IMR-90 (cell line): Measurements from ENCODE around the gene PARD3. TPM values are rescaled to one million over a fixed set of nuclear protein-coding genes. Genes with fewer than 3 reads are reported as not detected.

Experiments used
- ATAC-seq: fragments of 200-7000 bp; cut with Tn5 transposase; 2 replicates; pipeline ENCODE4 v1.9.1; 2020; ENCODE audit warnings: low read depth, mild to moderate bottlenecking, moderate library complexity
- BruUV-seq: library from RNA; stranded (reverse); fragments of 400-500 nt; replicated peaks from 2 replicates; lab custom pipeline; 2021; lab: Mats Ljungman, UMichigan
- CTCF ChIA-PET: fragments of 300-600 bp; formaldehyde crosslinking; extraction: SDS; loops from one replicate; lab custom pipeline; 2021; ENCODE audit warnings: antibody characterized with exemption; lab: Yijun Ruan, JAX
- POLR2A ChIA-PET: fragments of 300-600 bp; sonication (Branson Sonifier 250); formaldehyde crosslinking; loops from one replicate; lab custom pipeline; 2022; ENCODE audit warnings: antibody characterized with exemption; ENCODE audit not compliant: unreplicated experiment; lab: Charles Lee
- DNase-seq: peaks from one replicate; pipeline ENCODE4 v3.0.0; 2013
- H2AFZ ChIP-seq: replicated peaks from 2 replicates; pipeline ENCODE3; 2013; ENCODE audit warnings: low read length, mild to moderate bottlenecking; ENCODE audit not compliant: poor library complexity
- H2AK5ac ChIP-seq: 2 replicates; pipeline ENCODE4 v1.6.1; 2013; ENCODE audit warnings: low read depth, low read length, inconsistent platforms
- H2AK9ac ChIP-seq: replicated peaks from 2 replicates; pipeline ENCODE3; 2013; ENCODE audit warnings: mild to moderate bottlenecking, low read depth, low read length, moderate library complexity; ENCODE audit not compliant: poor library complexity
- H2BK120ac ChIP-seq: 2 replicates; pipeline ENCODE4 v1.6.1; 2013; ENCODE audit warnings: low read depth, low read length, inconsistent platforms
- H2BK15ac ChIP-seq: 3 replicates; pipeline ENCODE4 v1.6.1; 2013; ENCODE audit warnings: low read depth, low read length, inconsistent platforms
- H2BK20ac ChIP-seq: 2 replicates; pipeline ENCODE4 v1.6.1; 2013; ENCODE audit warnings: low read depth, mild to moderate bottlenecking, inconsistent platforms, low read length, moderate library complexity
- H2BK5ac ChIP-seq: 2 replicates; pipeline ENCODE4 v1.6.1; 2013; ENCODE audit warnings: mild to moderate bottlenecking, low read depth, low read length, inconsistent platforms; ENCODE audit not compliant: poor library complexity, severe bottlenecking
- H3K14ac ChIP-seq: replicated peaks from 2 replicates; pipeline ENCODE4 v1.6.1; 2013; ENCODE audit warnings: low read depth, low read length, inconsistent platforms
- H3K18ac ChIP-seq: 2 replicates; pipeline ENCODE4 v1.6.1; 2013; ENCODE audit warnings: low read depth, low read length, control low read depth
- H3K23ac ChIP-seq: 2 replicates; pipeline ENCODE4 v1.6.1; 2013; ENCODE audit warnings: low read depth, low read length, inconsistent platforms
- H3K27ac ChIP-seq: 2 replicates; pipeline ENCODE4 v1.5.1; 2013; ENCODE audit warnings: mild to moderate bottlenecking, control low read depth, low read length; ENCODE audit not compliant: insufficient read depth
- H3K27me3 ChIP-seq: 2 replicates; pipeline ENCODE4 v1.6.1; 2013; ENCODE audit warnings: low read length; ENCODE audit not compliant: control insufficient read depth, insufficient read depth
- H3K36me3 ChIP-seq: 2 replicates; pipeline ENCODE4 v1.6.1; 2013; ENCODE audit warnings: low read length, mixed read lengths; ENCODE audit not compliant: control insufficient read depth, insufficient read depth
- H3K4ac ChIP-seq: 2 replicates; pipeline ENCODE4 v1.6.1; 2013; ENCODE audit warnings: low read depth, low read length, inconsistent platforms
- H3K4me1 ChIP-seq: 2 replicates; pipeline ENCODE4 v1.6.1; 2013; ENCODE audit warnings: low read length, mixed read lengths; ENCODE audit not compliant: control insufficient read depth, insufficient read depth
- H3K4me2 ChIP-seq: 2 replicates; pipeline ENCODE4 v1.6.1; 2013; ENCODE audit warnings: low read depth, mild to moderate bottlenecking, control low read depth, low read length, moderate library complexity
- H3K4me3 ChIP-seq: 2 replicates; pipeline ENCODE4 v1.5.1; 2013; ENCODE audit warnings: low read depth, mild to moderate bottlenecking, control low read depth, low read length, moderate library complexity; ENCODE audit not compliant: insufficient read depth
- H3K56ac ChIP-seq: 2 replicates; pipeline ENCODE4 v1.6.1; 2013; ENCODE audit warnings: low read length, inconsistent platforms; ENCODE audit not compliant: insufficient read depth; ENCODE audit errors: extremely low read depth
- H3K79me1 ChIP-seq, 2 experiments: 2 replicates each; pipeline ENCODE4 v1.6.1; 2013; ENCODE audit warnings: low read length in 2 of 2, inconsistent platforms in 1 of 2, low read depth in 1 of 2
- H3K9ac ChIP-seq: 2 replicates; pipeline ENCODE4 v1.6.1; 2013; ENCODE audit warnings: low read depth, low read length, control low read depth
- H3K9me1 ChIP-seq: 2 replicates; pipeline ENCODE4 v1.6.1; 2013; ENCODE audit warnings: low read length, inconsistent platforms; ENCODE audit not compliant: insufficient read depth
- H3K9me3 ChIP-seq: 2 replicates; pipeline ENCODE4 v1.6.1; 2013; ENCODE audit warnings: low read length; ENCODE audit not compliant: control insufficient read depth, insufficient read depth
- H4K20me1 ChIP-seq: 2 replicates; pipeline ENCODE4 v1.6.1; 2013; ENCODE audit warnings: low read length, inconsistent platforms; ENCODE audit not compliant: insufficient read depth
- H4K5ac ChIP-seq: 2 replicates; pipeline ENCODE4 v1.6.1; 2013; ENCODE audit warnings: mild to moderate bottlenecking, low read depth, low read length, control low read depth
- H4K8ac ChIP-seq, 2 experiments: 2 replicates each; pipeline ENCODE4 v1.6.1; 2013; ENCODE audit warnings: low read depth in 2 of 2, low read length in 2 of 2, control low read depth in 1 of 2, inconsistent platforms in 1 of 2
- H4K91ac ChIP-seq: 2 replicates; pipeline ENCODE4 v1.6.1; 2013; ENCODE audit warnings: low read depth, low read length, inconsistent platforms; ENCODE audit not compliant: insufficient read depth
- BHLHE40 ChIP-seq: fragments of 150-350 bp; IDR thresholded peaks from 2 replicates; pipeline ENCODE4 v1.6.1; 2016; ENCODE audit warnings: mild to moderate bottlenecking, low read depth, low read length
- CEBPB ChIP-seq: IDR thresholded peaks from 2 replicates; pipeline ENCODE4 v1.6.1; 2012; ENCODE audit warnings: low read depth, low read length, improper control_type of control experiment
- FOS ChIP-seq: fragments of 150-350 bp; IDR thresholded peaks from 2 replicates; pipeline ENCODE4 v1.6.1; 2016; ENCODE audit warnings: low read depth, low read length
- MAFK ChIP-seq: IDR thresholded peaks from 2 replicates; pipeline ENCODE4 v1.6.1; 2012; ENCODE audit warnings: low read depth, low read length, improper control_type of control experiment
- MAZ ChIP-seq: IDR thresholded peaks from 2 replicates; pipeline ENCODE4 v1.6.1; 2012; ENCODE audit warnings: low read depth, mild to moderate bottlenecking, low read length, improper control_type of control experiment, moderate library complexity, borderline replicate concordance
- NFE2L2 ChIP-seq: fragments of 150-350 bp; IDR thresholded peaks from 2 replicates; pipeline ENCODE4 v1.6.1; 2016; ENCODE audit warnings: low read depth, mild to moderate bottlenecking, low read length
- POLR2A ChIP-seq: IDR thresholded peaks from 2 replicates; pipeline ENCODE4 v1.6.1; 2012; ENCODE audit warnings: mild to moderate bottlenecking, low read depth, low read length
- RAD21 ChIP-seq: IDR thresholded peaks from 2 replicates; pipeline ENCODE4 v1.6.1; 2012; ENCODE audit warnings: low read length, improper control_type of control experiment
- RCOR1 ChIP-seq: IDR thresholded peaks from 2 replicates; pipeline ENCODE4 v1.6.1; 2012; ENCODE audit warnings: mild to moderate bottlenecking, low read length, improper control_type of control experiment; ENCODE audit not compliant: insufficient replicate concordance
- RFX5 ChIP-seq: IDR thresholded peaks from 2 replicates; pipeline ENCODE4 v1.8.0; 2012; ENCODE audit warnings: low read depth, mild to moderate bottlenecking, low read length, moderate library complexity
- SMC3 ChIP-seq: fragments of 150-350 bp; IDR thresholded peaks from 2 replicates; pipeline ENCODE4 v1.6.1; 2016; ENCODE audit warnings: low read depth, mild to moderate bottlenecking, antibody characterized with exemption, low read length, moderate library complexity
- WGBS, 2 experiments: methylation state at CpG; one replicate each; pipeline versions ENCODE4 v1.1.5 to v1.1.7; 2013; ENCODE audit warnings: missing lambda C conversion rate in 2 of 2; ENCODE audit not compliant: insufficient read length in 1 of 2; ENCODE audit errors: extremely low coverage in 2 of 2; 5-methylcytosine and 5-hydroxymethylcytosine counted together
- dilution Hi-C: fragments of 300-500 bp; cut with HindIII; formaldehyde crosslinking; loops from one replicate; pipeline ENCODE4 v1.14.3; 2018; ENCODE audit warnings: low sequenced_read_pairs; ENCODE audit not compliant: unreplicated experiment
- in situ Hi-C: fragments of 300-500 bp; cut with MboI; formaldehyde crosslinking; loops from 3 replicates; pipeline ENCODE4 v1.14.3; 2019; ENCODE audit warnings: low sequenced_read_pairs, inconsistent platforms, mixed read lengths
- intact Hi-C: fragments of 100-400 bp; cut with micrococcal nuclease; formaldehyde crosslinking; loops from 2 replicates; pipeline ENCODE4 v1.10.0; 2022
- polyA plus RNA-seq, 3 experiments: library from polyadenylated mRNA; depleted of rRNA; stranded (reverse); fragments of >200 nt; gene quantifications; 2 replicates each; pipeline ENCODE4 v1.2.3, GENCODE V29; 2012; ENCODE audit warnings: low replicate concordance in 1 of 3
- total RNA-seq: library from RNA; depleted of rRNA; stranded (reverse); fragments of >200 nt; gene quantifications from 2 replicates; pipeline ENCODE4 v1.2.3, GENCODE V29; 2012
- TF ChIP-seq, protein P1 (sequence below): fragments of 150-350 bp; IDR thresholded peaks from 2 replicates; pipeline ENCODE4 v1.6.1; 2017; ENCODE audit warnings: mild to moderate bottlenecking, antibody characterized with exemption, low read length, low read depth
- TF ChIP-seq, protein P2 (sequence below): conservative IDR thresholded peaks from 2 replicates; pipeline ENCODE4 v1.5.1; 2012; ENCODE audit warnings: mild to moderate bottlenecking, low read depth, low read length, improper control_type of control experiment

Gene PARD3
- total and polyA plus RNA-seq, 2 of the 4 experiments (the other 2 are of a cell fraction) = 14.6 to 37.5 TPM

DNA sequence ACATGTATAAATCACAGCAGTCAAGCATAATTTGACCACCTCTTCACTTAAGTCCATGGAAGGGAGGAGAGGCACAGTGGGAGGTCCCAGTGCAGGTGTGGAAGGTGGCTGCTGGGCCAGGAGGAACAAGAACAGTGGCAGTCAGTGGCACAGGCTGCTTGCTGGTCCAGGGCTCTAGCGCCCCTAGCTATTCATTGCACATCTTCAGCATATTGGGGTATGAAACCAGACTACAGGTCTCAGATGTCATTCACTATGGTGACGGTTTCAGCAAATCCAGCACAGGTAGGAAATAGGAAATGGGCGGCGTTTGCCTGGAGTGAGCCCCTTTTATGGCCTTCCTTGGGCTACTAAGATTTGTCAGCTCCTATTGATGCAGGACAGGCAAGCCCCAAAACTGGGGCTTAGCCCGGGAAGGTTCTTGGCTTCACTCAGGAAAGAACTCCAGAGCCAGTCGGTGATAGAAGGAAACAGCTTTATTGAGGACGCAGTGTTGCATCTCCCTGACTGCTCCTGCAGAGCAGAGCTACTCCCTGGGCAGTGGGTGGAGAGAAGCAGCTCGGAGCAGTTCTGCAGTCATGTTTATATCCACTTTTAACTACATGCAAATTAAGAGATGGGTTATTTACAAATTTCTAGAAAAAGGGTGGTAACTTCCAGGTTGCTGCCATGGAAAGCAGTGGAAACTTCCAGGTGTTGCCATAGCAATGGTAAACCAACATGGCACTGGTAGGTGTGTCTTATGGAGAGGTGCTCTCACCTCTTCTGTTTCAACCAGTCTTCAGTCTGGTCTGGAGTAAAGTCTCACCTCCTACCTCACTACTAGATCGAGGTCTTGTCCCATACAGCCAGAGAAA lies 608.8 kb downstream of the PARD3 start:
- H3K79me1 ChIP-seq = no peaks in the 10 kb centered on the region
- H3K4ac ChIP-seq = no peak overlapping the region
- in situ Hi-C loops (no loop called here), dilution Hi-C loops (no loop called here), intact Hi-C loops (no loop called here)
- no peak overlapping the region for H2AFZ ChIP-seq
- H3K4me1 ChIP-seq = peaks cover 3% of the 10 kb centered on the region; the same call in 1 of the 2 replicates
- no peak overlapping the region for H2AK5ac ChIP-seq
- POLR2A ChIA-PET = no interaction called here
- H4K20me1 ChIP-seq = no peaks in the 10 kb centered on the region
- H3K27me3 ChIP-seq = no peaks in the 10 kb centered on the region; the same call in 1 of the 2 replicates
- no peaks in the 10 kb centered on the region; the same call in 1 of the 2 replicates for H3K36me3 ChIP-seq
- peaks cover 3% of the 10 kb centered on the region; the same call in 1 of the 2 replicates for H3K9me1 ChIP-seq
- 93% methylated on average over 3 of the region's 9 CpGs; no CpG with 5 or more reads in 1 of the 2 experiments for WGBS, 2 experiments
- ATAC-seq = no peak
- H2BK5ac ChIP-seq = no peak overlapping the region
- no peak overlapping the region for H4K8ac ChIP-seq
- H3K4me3 ChIP-seq = no peak overlapping the region
- H3K56ac ChIP-seq = no peak overlapping the region
- no peak overlapping the region for H2BK20ac ChIP-seq
- no peaks in the 10 kb centered on the region for H3K9me3 ChIP-seq
- BruUV-seq = no TSS peak
- H4K91ac ChIP-seq = no peak overlapping the region
- no peak overlapping the region for H2BK120ac ChIP-seq
- H3K23ac ChIP-seq = no peak overlapping the region
- H3K14ac ChIP-seq = no peak overlapping the region
- no peak overlapping the region for H2AK9ac ChIP-seq
- no peak overlapping the region for H2BK15ac ChIP-seq
- H3K27ac ChIP-seq = no peak overlapping the region
- H4K5ac ChIP-seq = no peak overlapping the region
- H3K9ac ChIP-seq = no peak overlapping the region
- CTCF ChIA-PET = interaction anchor here (1.3 kb wide), 1 partner anchor 76 kb away, joined by 5 read pairs; no protein-coding TSS in a partner anchor
- no peak for DNase-seq
- H3K18ac ChIP-seq = no peak overlapping the region
- no peak overlapping the region for H3K4me2 ChIP-seq
- TF ChIP-seq, protein P1, sequence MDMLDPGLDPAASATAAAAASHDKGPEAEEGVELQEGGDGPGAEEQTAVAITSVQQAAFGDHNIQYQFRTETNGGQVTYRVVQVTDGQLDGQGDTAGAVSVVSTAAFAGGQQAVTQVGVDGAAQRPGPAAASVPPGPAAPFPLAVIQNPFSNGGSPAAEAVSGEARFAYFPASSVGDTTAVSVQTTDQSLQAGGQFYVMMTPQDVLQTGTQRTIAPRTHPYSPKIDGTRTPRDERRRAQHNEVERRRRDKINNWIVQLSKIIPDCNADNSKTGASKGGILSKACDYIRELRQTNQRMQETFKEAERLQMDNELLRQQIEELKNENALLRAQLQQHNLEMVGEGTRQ = no peak
- TF ChIP-seq MAFK = no peak
- no peak for TF ChIP-seq MAZ
- no peak for TF ChIP-seq BHLHE40
- no peak for TF ChIP-seq SMC3
- no peak for TF ChIP-seq RCOR1
- no peak for TF ChIP-seq CEBPB
- TF ChIP-seq NFE2L2 = no peak
- TF ChIP-seq, protein P2, sequence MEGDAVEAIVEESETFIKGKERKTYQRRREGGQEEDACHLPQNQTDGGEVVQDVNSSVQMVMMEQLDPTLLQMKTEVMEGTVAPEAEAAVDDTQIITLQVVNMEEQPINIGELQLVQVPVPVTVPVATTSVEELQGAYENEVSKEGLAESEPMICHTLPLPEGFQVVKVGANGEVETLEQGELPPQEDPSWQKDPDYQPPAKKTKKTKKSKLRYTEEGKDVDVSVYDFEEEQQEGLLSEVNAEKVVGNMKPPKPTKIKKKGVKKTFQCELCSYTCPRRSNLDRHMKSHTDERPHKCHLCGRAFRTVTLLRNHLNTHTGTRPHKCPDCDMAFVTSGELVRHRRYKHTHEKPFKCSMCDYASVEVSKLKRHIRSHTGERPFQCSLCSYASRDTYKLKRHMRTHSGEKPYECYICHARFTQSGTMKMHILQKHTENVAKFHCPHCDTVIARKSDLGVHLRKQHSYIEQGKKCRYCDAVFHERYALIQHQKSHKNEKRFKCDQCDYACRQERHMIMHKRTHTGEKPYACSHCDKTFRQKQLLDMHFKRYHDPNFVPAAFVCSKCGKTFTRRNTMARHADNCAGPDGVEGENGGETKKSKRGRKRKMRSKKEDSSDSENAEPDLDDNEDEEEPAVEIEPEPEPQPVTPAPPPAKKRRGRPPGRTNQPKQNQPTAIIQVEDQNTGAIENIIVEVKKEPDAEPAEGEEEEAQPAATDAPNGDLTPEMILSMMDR = no peak
- TF ChIP-seq RAD21 = no peak
- TF ChIP-seq FOS = no peak
- TF ChIP-seq POLR2A = no peak
- no peak for TF ChIP-seq RFX5
